BJ (cell line): ENCODE data around the gene ICA1. TPM values are rescaled to one million over a fixed set of nuclear protein-coding genes. Genes with fewer than 3 reads are reported as not detected.

Experiments used
- CTCF ChIA-PET: fragments of 350-600 bp; formaldehyde crosslinking; extraction: SDS; loops from one replicate; lab custom pipeline; 2021; ENCODE audit warnings: antibody characterized with exemption, inconsistent platforms; lab: Yijun Ruan, JAX
- POLR2A ChIA-PET: fragments of 300-600 bp; sonication (Branson Sonifier 250); formaldehyde crosslinking; extraction: SDS; loops from one replicate; lab custom pipeline; 2021; ENCODE audit warnings: antibody characterized with exemption; lab: Charles Lee
- DNase-seq: peaks from one replicate; pipeline ENCODE4 v3.0.0-alpha.2; 2011; ENCODE audit warnings: low read depth
- H3K27me3 ChIP-seq: 2 replicates; pipeline ENCODE4 v1.6.0; 2011; ENCODE audit warnings: low read length; ENCODE audit not compliant: control insufficient read depth, insufficient read depth
- H3K36me3 ChIP-seq: 2 replicates; pipeline ENCODE4 v1.5.1; 2011; ENCODE audit warnings: low read length; ENCODE audit not compliant: control insufficient read depth, insufficient read depth
- H3K4me3 ChIP-seq: 2 replicates; pipeline ENCODE4 v1.5.1; 2011; ENCODE audit warnings: low read depth, mild to moderate bottlenecking, control low read depth, low read length
- polyA plus RNA-seq: library from polyadenylated mRNA; depleted of rRNA; stranded (reverse); fragments of >200 nt; gene quantifications from 2 replicates; pipeline ENCODE4 v1.2.3, GENCODE V29; 2011
- TF ChIP-seq, protein P1 (sequence below): IDR thresholded peaks from 2 replicates; pipeline ENCODE4 v1.5.1; 2011; ENCODE audit warnings: low read depth, mild to moderate bottlenecking, control low read depth, inconsistent platforms, low read length, moderate library complexity; ENCODE audit not compliant: insufficient read depth

Gene ICA1
- polyA plus RNA-seq, 1 experiment = 0.15 TPM

DNA sequence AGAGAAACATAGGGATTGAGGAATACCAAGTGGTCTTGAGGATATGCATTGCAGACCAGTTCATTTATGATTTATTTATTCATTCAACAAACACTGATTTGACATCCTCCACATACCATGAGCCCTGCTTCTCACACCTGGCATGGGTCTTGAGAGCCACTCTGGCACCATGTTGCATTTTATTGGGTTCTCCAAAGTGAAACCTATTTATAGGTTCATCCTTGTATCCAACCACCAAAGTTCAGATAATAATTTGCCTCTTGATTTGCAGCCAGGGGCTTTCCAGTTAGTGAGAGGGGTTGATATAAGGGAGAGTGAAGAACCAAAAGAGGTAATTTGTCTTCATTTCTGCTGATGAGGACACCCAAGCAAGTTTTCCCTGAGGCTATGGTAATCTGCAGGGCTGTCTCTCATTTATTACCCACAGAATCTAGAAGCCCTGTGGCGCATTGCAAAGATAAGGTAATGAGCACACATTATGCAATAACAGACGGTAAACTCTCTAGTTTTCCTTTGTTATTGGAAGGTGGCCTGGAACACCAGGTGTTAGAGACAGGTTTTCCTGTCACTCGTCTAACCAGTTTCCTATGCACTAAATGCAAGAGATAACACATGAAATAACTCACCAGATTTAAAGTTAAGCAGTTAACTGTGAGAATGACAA is 28.8 kb upstream of the ICA1 start:
- no peak for DNase-seq
- no peak overlapping the region for H3K4me3 ChIP-seq
- no peaks in the 10 kb centered on the region for H3K27me3 ChIP-seq
- ChIA-PET POLR2A (no interaction called here), CTCF (no interaction called here)
- TF ChIP-seq, protein P1, sequence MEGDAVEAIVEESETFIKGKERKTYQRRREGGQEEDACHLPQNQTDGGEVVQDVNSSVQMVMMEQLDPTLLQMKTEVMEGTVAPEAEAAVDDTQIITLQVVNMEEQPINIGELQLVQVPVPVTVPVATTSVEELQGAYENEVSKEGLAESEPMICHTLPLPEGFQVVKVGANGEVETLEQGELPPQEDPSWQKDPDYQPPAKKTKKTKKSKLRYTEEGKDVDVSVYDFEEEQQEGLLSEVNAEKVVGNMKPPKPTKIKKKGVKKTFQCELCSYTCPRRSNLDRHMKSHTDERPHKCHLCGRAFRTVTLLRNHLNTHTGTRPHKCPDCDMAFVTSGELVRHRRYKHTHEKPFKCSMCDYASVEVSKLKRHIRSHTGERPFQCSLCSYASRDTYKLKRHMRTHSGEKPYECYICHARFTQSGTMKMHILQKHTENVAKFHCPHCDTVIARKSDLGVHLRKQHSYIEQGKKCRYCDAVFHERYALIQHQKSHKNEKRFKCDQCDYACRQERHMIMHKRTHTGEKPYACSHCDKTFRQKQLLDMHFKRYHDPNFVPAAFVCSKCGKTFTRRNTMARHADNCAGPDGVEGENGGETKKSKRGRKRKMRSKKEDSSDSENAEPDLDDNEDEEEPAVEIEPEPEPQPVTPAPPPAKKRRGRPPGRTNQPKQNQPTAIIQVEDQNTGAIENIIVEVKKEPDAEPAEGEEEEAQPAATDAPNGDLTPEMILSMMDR = no peak
- no peaks in the 10 kb centered on the region for H3K36me3 ChIP-seq

DNA sequence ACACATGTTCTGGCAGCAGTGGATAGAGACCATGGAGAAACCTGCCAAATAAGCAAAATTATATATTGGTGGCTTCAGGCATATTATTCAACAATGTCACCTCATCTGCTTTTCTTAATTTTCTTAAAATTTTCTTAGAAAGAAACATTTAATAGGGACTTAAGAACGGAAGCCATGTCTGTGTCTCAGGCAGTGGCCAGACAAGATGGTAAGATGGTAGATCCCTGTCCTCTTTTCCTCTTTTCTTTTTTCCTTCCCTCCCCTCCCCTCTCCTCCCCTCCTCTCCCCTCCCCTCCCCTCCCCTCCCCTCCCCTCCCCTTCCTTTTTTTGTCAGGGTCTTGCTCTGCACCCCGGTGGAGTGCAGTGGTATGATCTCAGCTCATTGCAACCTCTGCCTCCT is 24.2 kb upstream of the ICA1 start:
- ChIA-PET CTCF (no interaction called here), POLR2A (no interaction called here)
- Histone ChIP-seq H3K36me3 (no peaks in the 10 kb centered on the region), H3K4me3 (no peak overlapping the region), H3K27me3 (no peaks in the 10 kb centered on the region)
- DNase-seq = no peak
- TF ChIP-seq, protein P1 = no peak

DNA sequence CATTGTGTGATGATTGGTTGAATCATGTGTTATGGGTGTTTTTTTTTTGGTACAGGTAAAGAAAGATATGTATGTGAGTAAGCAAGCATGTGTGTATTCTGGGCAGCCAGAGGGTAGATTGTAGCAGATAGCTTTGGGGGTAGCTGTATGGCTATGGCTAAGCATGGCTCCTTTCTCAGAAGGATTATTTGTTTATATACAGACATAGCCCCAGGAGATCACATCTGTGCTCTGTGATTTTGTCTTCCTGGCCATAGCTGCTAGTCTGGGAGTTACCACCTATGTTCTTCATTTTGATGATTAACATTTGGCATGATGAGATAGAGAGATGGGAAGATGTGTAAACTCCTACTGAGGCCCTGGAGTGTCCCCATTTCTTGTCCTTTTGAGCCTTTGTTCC is 23.2 kb upstream of the ICA1 start:
- no peaks in the 10 kb centered on the region for H3K36me3 ChIP-seq
- DNase-seq = no peak
- ChIA-PET POLR2A (no interaction called here), CTCF (interaction anchor here (0.7 kb wide), 1 partner anchor 119 kb away, joined by 3 read pairs; no protein-coding TSS in a partner anchor)
- TF ChIP-seq, protein P1 = no peak
- H3K4me3 ChIP-seq = no peak overlapping the region
- no peaks in the 10 kb centered on the region for H3K27me3 ChIP-seq

DNA sequence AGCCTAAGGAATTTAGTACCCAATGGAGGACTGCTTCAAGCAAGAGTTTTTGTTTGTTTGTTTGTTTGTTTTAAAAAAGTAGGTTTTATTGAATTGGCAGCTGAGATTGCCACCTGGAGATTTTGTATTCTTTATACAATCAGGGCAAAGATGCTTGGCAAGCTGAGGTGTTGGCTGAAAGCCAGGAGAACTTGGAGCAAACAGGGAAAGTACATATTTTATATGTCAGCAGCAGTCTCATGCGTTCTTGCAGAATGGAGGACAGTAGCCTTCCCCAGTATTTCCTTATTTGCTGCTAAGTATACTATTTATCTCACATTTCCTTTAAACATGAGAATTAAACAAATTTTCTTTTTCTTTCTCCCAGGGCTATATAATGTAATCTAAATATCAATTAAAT is 22.6 kb upstream of the ICA1 start:
- H3K27me3 ChIP-seq = no peaks in the 10 kb centered on the region
- ChIA-PET CTCF (interaction anchor here (0.7 kb wide), 1 partner anchor 119 kb away, joined by 3 read pairs; no protein-coding TSS in a partner anchor), POLR2A (no interaction called here)

DNA sequence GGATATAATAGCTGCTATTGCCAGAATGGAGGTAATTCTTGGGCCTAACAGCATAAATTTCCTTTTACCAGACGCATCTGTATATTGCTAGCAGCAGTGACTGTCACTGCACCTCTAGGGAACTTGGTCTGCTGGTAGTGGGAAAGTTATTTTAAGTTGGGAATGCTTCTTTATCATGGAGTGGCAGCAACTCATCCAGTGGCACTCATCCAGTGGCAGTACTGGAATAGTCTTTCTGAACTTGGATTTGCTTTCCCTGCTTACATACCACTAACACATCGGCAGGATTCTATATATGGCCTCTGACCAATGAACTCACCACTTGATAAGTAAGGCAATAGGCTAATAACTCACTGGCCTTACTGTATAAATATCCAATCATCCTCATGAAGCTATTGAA is 22.0 kb upstream of the ICA1 start:
- H3K4me3 ChIP-seq = no peak overlapping the region
- ChIA-PET POLR2A (no interaction called here), CTCF (no interaction called here)
- DNase-seq = no peak
- H3K36me3 ChIP-seq = no peaks in the 10 kb centered on the region
- TF ChIP-seq, protein P1 = no peak
- no peaks in the 10 kb centered on the region for H3K27me3 ChIP-seq

More for the DNA sequence above, 22.6 kb upstream of the ICA1 start:
- no peak overlapping the region for H3K4me3 ChIP-seq
- no peaks in the 10 kb centered on the region for H3K36me3 ChIP-seq
- DNase-seq = no peak
- TF ChIP-seq, protein P1 = no peak
